Measurements from ENCODE around the gene SATB2.

DNA sequence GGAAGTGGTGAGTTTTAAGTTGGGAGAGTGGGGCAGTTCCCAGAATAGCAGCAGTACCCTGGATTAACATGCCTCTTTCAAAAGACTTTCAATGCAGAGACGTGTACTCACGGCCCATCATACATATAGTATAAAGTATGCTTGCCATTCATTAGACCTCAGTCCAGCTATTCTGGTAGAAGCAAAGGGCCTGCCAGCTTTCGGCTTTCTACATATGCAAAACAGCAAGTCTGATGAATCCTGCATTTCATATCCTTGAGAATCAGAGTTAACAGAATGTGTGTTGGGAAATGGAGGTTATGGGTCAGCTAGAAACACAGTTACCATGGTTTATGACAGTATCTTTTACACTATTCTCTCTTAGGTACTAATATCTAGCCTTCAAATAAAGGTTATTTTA lies 27.5 kb downstream of the SATB2 start:
- no peak for TF ChIP-seq GATA2 (IDR thresholded peaks at IDR 0.05; ENCODE audit: low read depth, low read length)
- no peak for TF ChIP-seq GATA3 (IDR thresholded peaks at IDR 0.05; ENCODE audit: low read depth, low read length)

Measured in SH-SY5Y (cell line).